ENCODE results near the gene ILKAP.
"Not testable (repeated sequence)": the region's sequence is repeated elsewhere in the genome, so short reads cannot be mapped to it uniquely, and the experiment has no call there.

The ILKAP gene

GRCh38 chr2:238202326-238203093 lies 985 bp downstream of the ILKAP start:
- DNase-seq (ENCODE audit: low read depth in 2 of 2): no peak

GRCh38 chr2:238190445-238190844 lies 13.1 kb downstream of the ILKAP start:
- no peak for DNase-seq (ENCODE audit: low read depth in 2 of 2)

- DNase-seq (ENCODE audit: low read depth in 2 of 2): no peak
These were observed 15.6 kb downstream of the ILKAP start for GRCh38 chr2:238187618-238188548.

- no peak for DNase-seq (ENCODE audit: low read depth in 2 of 2)
These were observed 19.7 kb downstream of the ILKAP start for GRCh38 chr2:238183821-238184220.

GRCh38 chr2:238182362-238182761 lies 21.1 kb downstream of the ILKAP start:
- DNase-seq (ENCODE audit: low read depth in 2 of 2): no peak

- DNase-seq (ENCODE audit: low read depth in 2 of 2): no peak
These were observed 22.9 kb downstream of the ILKAP start for GRCh38 chr2:238180554-238180953.

GRCh38 chr2:238176613-238177012 lies 26.9 kb downstream of the ILKAP start:
- no peak for DNase-seq (ENCODE audit: low read depth in 2 of 2)

GRCh38 chr2:238174701-238175100 lies 28.8 kb downstream of the ILKAP start:
- no peak for DNase-seq (ENCODE audit: low read depth in 2 of 2)

GRCh38 chr2:238174291-238174690 lies 29.2 kb downstream of the ILKAP start:
- DNase-seq (ENCODE audit: low read depth in 2 of 2): no peak

- no peak for DNase-seq (ENCODE audit: low read depth in 2 of 2)
These were observed 29.8 kb downstream of the ILKAP start for GRCh38 chr2:238173692-238174091.

GRCh38 chr2:238172439-238172838 lies 31.1 kb downstream of the ILKAP start:
- no peak for DNase-seq (ENCODE audit: low read depth in 2 of 2)

- DNase-seq (ENCODE audit: low read depth in 2 of 2): no peak
These were observed 31.8 kb downstream of the ILKAP start for GRCh38 chr2:238171575-238172187.

GRCh38 chr2:238171072-238171431 lies 32.4 kb downstream of the ILKAP start:
- DNase-seq (ENCODE audit: low read depth in 2 of 2): not testable (repeated sequence)

GRCh38 chr2:238170386-238171071 lies 33.0 kb downstream of the ILKAP start:
- no peak for DNase-seq (ENCODE audit: low read depth in 2 of 2)

GRCh38 chr2:238169708-238170251 lies 33.7 kb downstream of the ILKAP start:
- DNase-seq (ENCODE audit: low read depth in 2 of 2): no peak

GRCh38 chr2:238169048-238169707 lies 34.3 kb downstream of the ILKAP start:
- DNase-seq (ENCODE audit: low read depth in 2 of 2): no peak

GRCh38 chr2:238168196-238169047 lies 35.1 kb downstream of the ILKAP start:
- no peak for DNase-seq (ENCODE audit: low read depth in 2 of 2)

- no peak for DNase-seq (ENCODE audit: low read depth in 2 of 2)
These were observed 35.7 kb downstream of the ILKAP start for GRCh38 chr2:238167761-238168160.

- DNase-seq (ENCODE audit: low read depth in 2 of 2): no peak
These were observed 36.2 kb downstream of the ILKAP start for GRCh38 chr2:238167344-238167715.

All from stimulated activated CD8-positive, alpha-beta memory T cell treated with anti-CD3 and anti-CD28 coated beads, Interleukin-15, amount 100 ng/mL, for 4 hours (primary cell).